GM19324 (cell line): Measurements from ENCODE around the gene SWT1.
A peak's percentile ranks its signal among the peaks of the same experiment; 100 is the strongest.
"Not testable (repeated sequence)": the region's sequence is repeated elsewhere in the genome, so short reads cannot be mapped to it uniquely, and the experiment has no call there.

Experiments used
- ATAC-seq: cut with Tn5 transposase; IDR thresholded peaks from one replicate; pipeline ENCODE4 v1.9.1; 2021; ENCODE audit warnings: mild to moderate bottlenecking, moderate library complexity; ENCODE audit not compliant: unreplicated experiment, low FRiP score

Gene SWT1

DNA sequence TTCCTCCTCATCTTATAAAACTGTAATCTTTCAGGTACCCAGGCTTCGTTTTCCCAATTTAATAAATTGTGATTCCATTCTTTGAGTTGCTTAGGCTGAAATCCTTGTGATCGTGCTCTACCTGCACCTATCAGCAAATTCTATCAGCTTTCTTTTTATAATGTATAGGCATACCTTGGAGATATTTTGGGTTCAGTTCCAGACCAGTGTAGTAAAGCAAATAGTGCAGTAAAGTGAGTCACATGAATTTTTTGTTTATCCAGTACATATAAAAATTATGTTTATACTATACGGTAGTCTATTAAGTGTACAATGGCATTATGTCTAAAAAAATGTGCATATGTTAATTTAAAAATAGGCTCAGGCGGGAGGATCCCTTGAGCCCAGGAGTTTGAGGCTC lies 5.5 kb downstream of the SWT1 start:
- no peak for ATAC-seq

DNA sequence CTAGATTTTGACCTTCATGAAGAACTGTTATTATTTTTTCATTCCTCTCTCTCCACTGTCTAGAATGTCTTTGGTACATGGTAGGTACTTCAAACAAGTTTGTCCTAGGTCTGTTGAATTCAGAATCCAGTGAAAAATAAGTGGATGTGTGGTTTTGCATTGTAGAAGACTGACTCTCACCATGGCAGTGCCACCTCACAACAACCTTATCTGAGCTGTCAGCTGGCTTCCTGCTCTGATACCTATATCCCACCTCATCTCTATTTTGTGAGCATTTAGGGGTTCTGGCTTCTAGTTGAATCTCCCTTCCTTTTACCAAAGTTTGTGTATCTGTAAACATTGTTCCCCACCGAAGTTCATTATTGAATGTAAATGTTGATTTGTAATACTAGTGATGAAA lies 9.1 kb downstream of the SWT1 start:
- ATAC-seq: no peak

GRCh38 chr1:185170291-185170848 lies 13.4 kb downstream of the SWT1 start:
- ATAC-seq: peak; percentile 89

- no peak for ATAC-seq
Measured at GRCh38 chr1:185193756-185194155, 36.8 kb downstream of the SWT1 start.

- ATAC-seq: not testable (repeated sequence)
Measured at GRCh38 chr1:185198712-185199111, 41.7 kb downstream of the SWT1 start.

DNA sequence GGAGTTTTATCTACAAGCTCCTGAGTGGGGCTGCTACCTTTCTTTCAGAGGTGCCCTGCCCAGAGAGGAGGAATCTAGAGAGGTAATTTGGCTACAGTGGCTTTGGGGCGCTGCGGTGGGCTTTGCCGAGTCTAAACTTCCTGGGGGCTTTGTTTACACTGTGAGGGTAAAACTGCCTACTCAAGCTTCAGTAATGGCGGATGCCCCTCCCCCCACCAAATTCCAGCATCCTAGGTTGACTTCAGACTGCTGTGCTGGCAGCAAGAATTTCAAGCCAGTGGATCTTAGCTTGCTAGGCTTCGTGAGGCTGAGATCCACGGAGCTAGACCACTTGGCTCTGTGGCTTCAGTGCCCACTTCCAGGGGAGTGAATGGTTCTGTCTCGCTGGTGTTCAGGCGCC lies 43.9 kb downstream of the SWT1 start:
- ATAC-seq: no peak

- ATAC-seq: no peak
Measured at GRCh38 chr1:185207170-185207569, 50.2 kb downstream of the SWT1 start.

DNA sequence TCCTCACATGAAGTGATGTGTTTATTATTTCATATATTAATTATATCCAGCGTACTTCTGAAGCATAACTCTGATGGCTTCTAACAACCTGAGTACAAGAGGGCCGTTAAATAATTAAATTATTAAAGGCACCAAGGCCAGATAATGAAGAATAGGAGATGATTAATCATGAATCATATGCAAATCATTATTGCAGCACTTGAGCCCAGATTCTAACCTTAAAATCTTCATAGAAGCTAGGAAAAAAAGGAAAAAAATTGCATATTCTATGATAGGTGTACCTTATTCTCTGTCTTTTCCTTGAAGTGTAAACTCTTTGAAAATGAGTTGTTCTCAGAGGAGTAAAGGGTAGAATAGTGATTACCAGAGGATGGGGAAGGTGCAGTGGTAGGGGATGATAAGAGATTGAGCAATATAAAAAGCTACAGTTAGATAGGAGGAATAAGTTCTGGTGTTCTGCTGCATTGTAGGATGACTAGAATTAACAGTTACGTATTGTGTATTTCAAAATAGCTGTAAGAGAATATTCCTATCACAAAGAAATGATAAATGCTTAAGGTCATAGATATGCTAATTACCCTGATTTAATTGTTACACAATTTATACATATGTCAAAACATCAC lies 51.1 kb downstream of the SWT1 start:
- ATAC-seq: no peak

GRCh38 chr1:185208626-185209180 lies 51.7 kb downstream of the SWT1 start:
- no peak for ATAC-seq

GRCh38 chr1:185209357-185209756 lies 52.4 kb downstream of the SWT1 start:
- not testable (repeated sequence) for ATAC-seq

DNA sequence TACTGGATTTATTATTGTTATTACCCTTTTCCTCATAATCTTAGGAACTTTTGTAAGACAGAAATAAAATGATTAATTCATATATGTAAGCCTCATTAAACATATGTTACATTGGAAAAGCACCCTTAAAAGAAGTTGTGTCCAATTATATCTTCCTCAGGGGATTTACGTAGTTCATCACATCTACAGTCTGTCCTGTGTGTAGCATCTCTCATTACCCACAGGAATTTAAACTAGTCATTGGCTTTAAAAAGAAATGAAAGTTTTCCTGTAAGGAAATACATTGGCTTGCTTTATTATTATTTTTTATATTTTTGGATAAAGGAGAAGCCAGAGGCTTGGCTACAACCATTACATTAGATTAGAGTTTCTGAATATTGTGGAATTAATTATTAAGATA lies 56.1 kb downstream of the SWT1 start:
- no peak for ATAC-seq

- no peak for ATAC-seq
Measured at GRCh38 chr1:185215911-185216310, 58.9 kb downstream of the SWT1 start.

- no peak for ATAC-seq
Measured at GRCh38 chr1:185224132-185224531, 67.2 kb downstream of the SWT1 start.

GRCh38 chr1:185227161-185227560 lies 70.2 kb downstream of the SWT1 start:
- no peak for ATAC-seq

DNA sequence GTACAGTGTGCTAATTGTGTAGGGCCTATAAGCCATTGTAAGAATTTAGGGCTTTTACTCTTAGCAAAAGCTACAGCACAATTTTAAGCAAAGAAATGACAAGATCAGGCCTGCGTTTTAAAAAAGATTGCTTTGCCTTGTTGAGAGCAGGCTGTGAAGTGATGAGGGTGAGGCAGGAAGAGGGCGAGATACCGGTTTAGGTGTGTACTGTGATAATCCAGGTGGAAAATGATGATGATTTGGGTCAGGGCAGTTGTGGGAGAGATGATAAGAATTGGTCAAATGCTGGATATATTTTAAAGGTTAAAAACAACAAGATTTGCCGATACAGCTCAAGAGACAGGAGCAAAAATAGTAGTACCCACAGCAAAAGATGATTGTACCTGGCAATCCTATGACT lies 72.0 kb downstream of the SWT1 start:
- ATAC-seq: no peak

DNA sequence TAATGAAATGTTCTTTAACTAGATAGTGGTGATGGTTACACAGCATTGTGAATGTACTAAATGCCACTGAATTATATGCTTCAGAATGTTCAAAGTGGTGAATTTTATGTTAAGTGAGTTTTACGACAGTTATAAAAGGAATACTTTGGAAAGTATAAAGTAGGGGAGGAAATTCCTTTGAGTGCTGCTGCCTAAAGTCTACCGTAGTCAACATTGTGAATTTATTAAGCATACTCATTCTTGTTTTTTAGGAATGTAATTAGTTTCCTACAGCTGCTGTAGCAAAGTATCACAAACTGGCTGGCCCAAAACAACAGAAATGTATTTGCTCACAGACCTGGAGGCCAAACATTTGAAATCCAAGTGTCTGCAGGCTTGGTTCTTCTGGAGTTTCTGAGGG lies 73.0 kb downstream of the SWT1 start:
- ATAC-seq: no peak

DNA sequence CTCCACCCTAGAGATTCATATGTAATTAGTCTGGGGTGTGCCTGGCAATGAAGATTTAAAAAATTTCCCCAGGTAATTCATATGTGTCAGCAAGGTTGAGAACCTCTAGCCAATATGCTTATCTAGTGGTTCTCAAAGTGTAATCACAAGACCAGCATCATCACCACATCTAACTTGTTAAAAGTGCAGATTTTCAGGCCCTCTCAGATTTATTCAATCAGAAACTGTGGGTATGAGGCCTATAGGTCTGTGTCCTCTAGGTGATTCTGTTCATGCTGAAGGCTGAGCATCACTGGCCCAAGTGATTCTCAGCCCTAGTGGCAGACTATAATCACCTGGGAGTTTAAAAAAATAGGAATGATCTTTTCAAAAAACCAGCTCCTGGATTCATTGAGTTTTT lies 75.9 kb downstream of the SWT1 start:
- ATAC-seq: no peak

- not testable (repeated sequence) for ATAC-seq
Measured at GRCh38 chr1:185234183-185234582, 77.2 kb downstream of the SWT1 start.

DNA sequence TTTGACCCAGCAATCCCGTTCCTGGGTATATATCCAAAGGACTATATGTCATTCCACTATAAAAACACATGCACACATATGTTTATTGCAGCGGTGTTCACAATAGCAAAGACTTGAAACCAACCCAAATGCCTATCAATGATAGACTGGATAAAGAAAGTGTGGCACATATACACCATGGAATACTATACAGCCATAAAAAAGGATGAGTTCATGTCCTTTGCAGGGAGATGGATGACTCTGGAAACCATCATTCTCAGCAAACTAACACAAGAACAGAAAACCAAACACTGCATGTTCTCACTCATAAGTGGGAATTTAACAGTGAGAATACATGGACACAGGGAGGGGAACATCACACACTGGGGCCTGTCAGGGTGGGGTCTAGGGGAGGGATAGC lies 80.2 kb downstream of the SWT1 start:
- ATAC-seq: not testable (repeated sequence)

GRCh38 chr1:185237661-185238060 lies 80.7 kb downstream of the SWT1 start:
- ATAC-seq: no peak

DNA sequence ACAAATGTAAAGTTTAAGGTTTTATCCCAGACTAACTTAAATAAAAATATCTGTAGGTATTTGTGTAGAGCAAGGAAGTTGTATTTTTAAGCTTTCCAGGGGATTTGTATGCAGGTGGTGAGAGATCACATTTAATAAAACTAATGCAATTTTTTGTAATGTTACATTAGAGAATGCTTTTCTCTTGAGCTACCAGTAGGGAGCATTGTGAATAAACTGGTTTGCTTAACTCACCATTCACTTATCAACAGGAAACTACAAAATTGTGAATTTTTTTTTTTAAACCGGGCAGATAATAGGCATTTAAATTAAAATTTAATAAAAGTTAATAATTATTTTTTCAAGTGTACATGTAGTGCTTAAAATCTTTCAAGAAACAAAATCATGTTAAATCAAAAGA lies 81.5 kb downstream of the SWT1 start:
- ATAC-seq: no peak

DNA sequence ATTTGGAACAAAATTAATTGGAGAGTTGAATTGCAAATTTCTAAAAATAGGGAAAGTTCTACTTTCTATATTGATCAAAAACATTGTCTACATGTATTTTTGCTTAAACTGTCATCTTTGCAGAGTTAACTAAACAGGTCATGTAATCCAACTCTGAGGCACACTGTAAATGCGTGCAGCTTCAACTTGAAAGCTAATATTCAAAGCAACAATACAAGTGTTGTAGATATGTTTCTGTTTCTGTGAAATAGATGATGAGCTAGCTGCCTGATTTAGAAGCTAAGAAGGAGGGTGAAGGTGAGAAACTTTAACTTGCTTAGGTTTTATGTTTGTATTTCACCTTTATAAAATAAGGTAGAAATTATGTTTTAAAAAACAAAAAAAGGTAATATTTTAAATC lies 82.9 kb downstream of the SWT1 start:
- no peak for ATAC-seq
